ENCODE data around the gene CCNY.
"Not testable (repeated sequence)": the region's sequence is repeated elsewhere in the genome, so short reads cannot be mapped to it uniquely, and the experiment has no call there.

CCNY gene

DNA sequence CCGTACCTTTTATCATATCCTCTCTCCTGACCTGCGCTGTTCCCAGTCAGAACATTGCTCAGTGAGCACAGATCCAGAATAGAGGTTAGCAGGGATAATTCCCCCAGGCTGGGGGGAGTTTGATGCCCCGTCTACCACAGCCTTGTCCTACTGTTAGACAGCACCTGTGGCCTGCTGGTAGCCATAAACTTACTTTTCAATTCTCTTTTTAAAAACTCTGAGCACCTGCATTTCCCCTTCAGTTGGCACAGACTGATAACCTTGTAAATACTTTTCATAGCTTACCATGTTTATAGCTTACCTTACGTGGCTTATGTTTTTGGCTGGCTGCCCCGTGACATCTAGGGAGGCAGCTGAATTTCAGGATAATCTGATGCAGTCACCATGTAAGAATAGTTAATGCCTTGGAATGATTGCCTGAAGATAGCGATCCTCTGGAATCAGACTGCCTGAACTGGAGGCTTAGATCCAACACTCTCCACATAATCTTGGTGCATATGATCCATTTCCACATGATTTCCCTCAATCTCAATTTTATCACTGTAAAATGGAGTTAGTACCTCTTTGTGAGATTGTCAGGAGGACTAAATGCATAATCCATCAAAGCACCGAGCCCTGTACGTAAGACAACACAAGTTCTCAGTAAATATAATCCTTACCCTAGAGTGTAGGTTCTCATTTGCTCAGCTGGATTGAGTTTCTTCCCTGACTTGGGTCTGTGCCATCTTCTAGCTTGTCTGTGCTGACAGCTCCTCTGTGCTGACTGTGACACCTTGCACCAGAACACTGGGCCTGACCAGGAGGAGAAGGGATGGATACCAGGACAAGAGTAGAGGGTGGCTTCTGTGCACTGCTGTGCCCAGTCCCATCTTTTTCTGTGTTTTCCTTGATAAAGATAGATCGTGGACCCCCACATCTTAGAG lies 157.1 kb downstream of the CCNY start:
- DNase-seq = no peak

DNA sequence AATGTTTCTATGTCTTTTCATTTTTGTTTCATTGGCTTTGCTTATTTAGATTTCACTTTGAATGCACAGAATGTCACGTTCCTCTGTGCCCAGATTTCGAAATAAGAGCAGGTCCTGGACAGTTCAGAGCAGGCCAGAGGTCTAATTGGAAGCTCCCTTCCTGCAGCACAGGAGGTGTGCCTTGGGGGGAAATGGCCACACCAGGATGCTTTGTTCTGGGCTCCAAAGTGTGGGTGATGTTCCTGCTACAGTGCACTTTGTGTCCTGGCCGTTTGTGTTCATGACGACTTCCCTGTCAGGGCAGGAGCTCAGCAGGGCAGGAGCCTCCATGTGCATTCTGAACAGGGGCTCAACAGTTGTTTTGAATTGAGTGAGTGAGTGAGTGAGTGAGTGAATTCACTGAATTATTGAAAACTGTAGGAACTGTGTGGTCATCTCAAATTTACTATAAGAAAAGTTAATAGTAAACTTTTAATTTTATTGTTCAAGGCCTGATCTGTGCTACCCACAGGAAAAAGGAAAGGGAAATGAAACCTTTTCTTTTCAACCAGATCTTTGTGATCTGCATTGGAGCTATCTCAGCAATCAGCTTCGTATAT lies 159.3 kb downstream of the CCNY start:
- no peak for DNase-seq

DNA sequence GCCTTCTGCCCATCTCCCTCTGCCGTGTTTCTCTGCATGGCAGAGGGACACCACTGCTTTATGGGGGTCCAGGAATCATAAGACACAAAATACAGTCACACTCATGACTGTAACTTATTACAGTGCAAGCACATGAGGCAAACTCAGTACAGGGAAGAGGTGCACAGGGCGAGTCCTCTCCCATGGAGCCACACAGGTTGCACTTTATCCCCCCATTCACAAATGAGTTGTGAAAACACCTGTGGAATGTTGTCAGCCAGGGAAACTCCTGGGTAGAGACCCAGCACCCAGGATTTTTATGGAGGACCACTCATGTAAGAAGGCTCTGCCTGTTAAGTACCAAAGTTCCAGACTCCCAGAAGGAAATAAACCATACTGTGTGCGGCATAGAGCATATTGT lies 161.6 kb downstream of the CCNY start:
- DNase-seq = no peak

DNA sequence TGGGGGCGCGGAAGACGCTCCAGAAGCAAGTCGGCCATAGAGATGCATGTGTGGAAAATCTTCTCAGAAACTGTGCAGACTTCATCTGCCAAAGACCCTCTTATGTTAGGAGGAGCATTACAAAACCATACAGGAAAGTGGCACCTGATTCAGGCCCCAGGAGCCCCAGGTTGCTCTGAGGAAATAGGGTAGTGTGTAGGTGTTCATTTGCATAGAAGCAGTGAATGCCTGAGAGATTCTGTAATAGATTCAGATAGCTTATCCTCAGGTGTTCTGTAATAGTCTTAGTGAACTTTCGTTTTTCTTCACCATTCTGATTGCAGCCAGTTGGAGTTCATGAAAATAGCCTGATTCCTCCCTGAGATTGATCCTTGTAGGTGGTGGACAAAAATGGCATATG lies 162.4 kb downstream of the CCNY start:
- no peak for DNase-seq

DNA sequence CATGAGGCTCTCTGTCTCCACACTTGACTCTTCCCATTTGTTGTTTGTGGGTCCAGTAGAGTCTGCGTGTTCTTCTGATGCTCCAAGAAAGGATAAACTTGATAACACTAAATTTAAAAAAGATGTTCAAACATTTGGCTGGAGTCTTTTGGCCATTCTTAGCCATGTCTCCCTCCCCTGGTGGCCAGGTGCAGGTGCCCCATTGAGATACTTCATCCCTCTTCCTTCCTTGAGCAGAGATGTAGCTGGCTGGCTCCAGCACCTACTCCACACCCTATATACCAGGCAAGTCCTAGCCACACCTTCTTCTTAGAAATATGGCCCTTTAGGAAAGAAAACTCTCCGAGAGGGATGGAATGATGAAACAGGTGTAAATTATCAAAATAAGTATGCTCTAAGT lies 165.6 kb downstream of the CCNY start:
- no peak for DNase-seq

DNA sequence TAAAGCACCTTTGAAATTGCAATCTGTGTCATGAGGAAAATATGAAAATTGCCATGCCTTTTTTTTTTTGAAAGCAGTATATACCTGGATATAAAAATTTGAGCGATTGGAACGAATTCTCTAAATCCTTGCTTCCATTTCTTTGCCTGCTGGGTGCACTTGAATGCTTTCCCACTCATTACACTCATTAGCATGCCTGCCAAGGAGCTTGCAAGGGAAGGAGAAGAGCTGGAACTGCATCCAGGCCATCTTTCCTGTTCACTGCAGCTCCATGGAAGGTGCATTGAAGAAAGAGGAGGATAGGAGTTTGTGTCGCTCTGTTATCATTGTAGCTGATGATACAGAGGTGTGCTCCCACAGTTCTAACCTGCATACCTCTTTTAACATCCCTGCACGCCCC lies 166.4 kb downstream of the CCNY start:
- DNase-seq = no peak

DNA sequence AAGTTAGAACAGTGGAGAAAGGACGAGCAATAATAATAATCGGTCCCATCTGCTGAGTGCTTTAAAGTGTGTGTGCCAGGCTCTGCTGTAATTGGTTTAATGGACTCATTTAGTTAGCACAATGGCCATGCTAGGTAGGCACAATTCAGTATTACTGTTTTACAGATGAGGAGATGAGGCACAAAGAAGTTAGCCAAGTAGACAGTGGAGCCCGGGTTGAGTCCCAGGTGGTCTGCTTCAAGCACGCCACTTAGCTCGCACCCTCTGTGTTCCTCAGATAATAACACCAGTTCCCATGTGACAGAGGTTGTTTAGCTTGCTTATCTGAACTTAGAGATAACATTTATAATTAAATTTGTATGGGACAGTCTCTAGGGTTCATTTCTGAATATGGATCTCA lies 167.3 kb downstream of the CCNY start:
- no peak for DNase-seq

DNA sequence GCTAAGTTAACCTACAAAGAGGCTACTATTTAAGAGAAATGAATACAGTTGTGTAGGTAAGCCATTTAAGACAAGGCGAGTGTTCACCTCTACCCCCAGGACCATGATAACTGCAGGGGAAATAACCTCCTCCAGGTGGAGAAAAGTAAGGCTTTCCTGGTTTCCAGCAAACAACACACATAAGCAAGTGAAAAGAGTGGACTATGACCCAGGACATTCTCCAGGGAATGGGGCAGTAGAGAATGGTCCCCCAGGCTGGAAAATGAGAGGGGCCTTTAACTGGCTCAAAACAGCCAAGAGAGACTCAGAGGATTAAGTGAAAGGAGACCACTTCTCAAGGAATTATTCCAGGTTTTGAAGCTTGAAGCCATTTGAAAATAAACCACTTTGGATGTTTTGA lies 167.8 kb downstream of the CCNY start:
- no peak for DNase-seq

DNA sequence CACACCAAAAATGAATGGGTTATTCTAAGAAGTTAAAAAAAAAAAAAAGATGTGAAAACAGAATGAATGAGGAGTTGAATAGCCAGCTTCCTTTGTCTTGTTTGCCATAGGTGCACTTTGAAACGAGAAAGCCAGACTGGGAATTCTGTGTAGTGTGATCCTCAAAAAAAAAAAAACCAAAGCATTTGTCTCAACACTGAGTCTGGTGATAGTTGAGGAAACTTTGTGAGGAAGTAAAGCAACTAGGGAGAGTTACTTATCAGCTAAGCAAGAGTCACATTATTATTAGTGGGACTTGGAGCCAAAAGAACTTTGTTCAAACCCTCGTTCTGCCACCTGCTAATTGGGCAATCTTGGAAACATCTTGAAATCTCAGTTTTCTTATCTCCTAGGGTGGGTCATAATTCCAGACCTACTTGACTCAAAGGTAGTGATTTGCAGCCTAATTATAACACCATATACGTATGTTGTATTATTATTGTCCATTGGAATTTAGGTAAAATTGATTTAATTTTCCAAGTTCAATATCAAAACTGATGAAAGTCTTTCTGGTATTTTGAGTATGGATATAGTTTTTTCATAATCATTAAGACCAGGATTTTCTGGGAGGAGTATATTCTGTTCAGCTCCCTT lies 169.0 kb downstream of the CCNY start:
- no peak for DNase-seq

DNA sequence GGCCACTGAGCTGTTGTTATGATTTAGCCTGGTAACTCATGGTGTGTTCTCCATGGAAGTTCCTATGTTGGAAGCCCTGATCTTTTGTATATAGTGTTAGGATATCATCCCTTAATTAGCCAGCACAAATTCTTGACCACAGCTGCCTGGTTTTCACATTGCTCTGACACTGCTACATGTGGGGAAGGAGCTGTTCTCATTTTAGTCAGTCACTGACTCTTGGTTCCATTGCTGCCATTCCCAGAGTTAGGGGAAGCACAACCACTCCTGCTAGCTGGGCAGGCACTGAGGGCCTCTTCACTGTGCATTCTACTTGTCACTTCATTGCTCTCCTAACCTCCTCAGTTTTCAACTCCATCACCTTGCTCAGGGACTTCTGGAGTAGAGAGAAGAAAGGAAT lies 170.4 kb downstream of the CCNY start:
- no peak for DNase-seq

DNA sequence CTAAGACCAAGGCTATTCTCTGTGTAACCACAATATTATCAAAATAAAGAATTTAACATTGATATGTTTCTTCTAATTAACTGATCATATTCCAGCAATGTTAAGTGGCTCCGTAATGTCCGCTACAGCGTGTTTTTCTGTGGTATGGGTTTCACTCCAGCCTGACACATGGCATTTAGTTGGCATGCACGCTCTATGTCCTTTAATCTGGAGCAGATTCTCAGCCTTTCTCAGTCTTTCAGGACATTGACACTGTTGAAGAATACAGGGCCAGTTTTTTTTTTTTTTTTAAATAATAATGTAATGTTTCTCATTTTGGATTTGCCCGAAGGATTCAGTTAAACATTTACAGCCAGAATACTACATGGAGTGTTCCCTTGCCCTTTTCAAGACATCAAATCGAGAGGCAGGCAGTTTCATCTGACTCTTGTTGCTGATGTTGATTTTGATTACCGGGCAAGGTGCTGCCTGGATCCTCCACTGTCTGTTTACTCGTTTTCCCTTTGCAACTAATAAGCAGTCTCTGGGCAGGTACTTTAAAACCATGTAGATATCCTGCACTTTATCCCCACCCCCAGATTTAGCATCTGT lies 171.3 kb downstream of the CCNY start:
- no peak for DNase-seq

DNA sequence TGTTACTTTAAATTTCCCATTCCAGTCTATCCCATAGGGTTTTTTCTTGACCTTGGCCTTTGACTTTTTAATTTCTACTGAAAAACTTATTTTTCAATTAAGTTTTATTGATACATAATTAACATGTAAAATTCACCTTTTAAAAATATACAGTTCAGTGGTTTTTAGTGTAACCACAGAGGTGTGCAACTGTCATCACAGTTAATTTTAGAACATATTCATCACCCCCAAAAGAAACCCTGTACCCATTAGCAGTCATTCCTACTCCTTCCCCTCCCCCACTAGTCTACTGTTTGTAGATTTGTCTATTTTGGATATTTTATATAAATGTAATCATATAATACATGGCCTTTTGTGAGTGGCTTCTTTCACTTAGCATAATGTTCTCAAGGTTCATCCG lies 172.3 kb downstream of the CCNY start:
- DNase-seq = no peak

DNA sequence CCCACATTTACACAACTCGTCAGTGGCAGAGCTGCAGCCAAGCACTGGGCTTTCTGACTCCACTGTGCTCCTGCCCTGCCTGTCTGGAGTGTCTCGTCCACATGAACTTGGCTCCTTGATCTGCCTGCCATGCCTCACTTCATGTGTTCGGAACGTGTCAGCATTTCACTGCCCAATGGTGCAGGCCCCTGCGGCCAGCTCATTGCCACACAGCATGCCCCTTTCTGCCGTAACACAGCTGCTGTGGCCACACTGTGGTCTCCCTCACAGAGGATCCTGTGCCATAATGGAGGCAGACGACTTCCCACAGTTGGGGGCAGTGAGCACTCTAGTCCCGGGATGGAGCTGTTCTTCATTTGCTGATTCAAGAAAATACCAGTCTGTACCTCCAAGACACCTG lies 174.6 kb downstream of the CCNY start:
- DNase-seq = no peak

DNA sequence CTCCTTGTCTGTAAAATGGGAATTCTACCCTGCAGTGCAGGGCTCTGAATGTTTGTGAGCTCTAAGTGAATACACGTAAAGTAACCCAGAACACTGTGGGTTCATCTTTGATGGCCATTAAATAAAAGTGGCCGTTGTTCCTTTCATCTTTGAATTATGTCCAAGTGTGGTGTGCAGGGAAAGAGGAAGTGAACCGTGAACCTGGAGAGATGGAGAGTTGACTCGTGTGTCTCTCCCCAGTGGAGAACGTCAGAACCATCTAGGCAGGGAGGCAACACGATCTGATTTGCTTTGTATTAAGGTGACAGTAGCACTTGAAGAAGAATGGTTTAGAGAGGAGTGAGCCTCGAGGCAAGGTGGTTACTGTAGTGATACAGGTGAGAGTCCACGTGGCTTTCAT lies 175.3 kb downstream of the CCNY start:
- no peak for DNase-seq

DNA sequence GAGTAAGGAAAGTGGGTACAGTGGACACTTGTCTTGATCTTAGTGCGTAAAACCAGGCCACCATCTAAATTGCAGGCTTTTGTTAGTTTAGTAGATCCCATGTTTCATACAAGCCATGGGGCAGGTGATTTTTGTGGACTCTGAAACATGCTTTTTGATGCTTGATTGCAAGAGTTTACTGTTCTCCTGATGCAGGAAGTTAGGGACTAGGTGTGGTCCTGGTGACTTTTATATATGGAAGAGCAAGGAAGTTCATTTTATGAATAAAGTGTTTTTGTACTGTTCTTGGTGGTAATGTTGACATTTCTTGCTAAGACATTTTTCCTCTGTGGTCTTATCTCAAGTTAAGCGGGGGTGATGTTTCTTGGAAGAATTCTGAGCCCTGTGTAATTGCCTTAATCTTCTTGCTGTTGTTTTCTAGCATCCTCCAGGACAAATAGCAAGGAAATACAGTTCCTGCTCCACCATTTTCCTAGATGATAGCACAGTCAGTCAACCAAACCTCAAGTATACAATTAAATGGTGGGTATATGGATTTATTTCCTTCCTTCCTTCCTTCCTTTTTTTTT lies 179.9 kb downstream of the CCNY start:
- DNase-seq = no peak

DNA sequence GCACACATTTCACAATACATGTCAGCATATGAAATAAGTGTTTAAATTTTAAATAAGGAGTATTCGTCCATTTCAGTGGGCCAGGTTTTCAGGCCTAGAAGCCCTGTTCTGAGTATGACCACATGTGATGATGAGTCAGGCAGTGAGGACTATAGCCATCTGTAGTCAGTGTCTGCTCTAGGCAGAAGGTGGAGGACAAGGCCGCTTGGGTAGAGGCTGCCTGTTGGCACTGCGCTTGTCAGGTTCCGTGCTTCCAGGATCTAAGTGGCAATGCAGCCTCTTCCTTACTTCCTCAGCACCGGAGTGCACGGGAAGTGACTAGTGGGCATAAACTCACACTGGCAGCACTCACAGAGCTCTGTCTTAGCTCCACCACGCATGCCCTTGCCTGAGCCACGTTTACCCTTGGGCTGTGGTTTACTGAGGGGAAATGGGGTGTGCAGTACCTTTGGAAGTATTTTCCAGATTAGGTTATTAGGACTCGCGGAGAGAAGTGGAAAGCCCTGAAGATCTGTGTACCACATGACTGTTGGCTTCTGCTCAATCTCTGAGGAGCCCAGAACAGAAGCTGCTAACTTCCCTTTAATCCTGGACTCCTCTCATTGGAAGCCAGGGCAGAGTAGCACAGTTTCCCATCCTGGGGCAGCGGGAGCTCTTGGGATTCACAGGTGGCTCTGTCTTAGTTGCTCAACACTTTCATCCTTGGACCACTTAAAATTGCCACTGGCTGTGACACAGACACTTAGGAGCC lies 181.3 kb downstream of the CCNY start:
- no peak for DNase-seq

DNA sequence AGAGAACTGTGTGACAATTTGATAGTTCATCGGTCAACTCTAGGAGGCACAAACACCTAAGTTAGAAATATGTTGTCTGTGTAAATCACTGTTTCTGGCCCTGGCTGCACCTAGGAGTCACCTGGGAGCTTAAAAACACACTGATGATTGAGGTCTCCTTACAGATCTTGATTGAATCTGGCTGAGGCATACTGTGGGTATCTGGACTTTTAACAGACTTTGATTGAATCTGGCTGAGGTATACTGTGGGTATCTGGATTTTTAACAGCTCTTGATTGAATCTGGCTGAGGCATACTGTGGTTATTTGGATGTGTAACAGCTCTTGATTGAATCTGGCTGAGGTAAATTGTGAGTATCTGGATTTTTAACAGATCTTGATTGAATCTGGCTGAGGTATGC lies 181.9 kb downstream of the CCNY start:
- not testable (repeated sequence) for DNase-seq

DNA sequence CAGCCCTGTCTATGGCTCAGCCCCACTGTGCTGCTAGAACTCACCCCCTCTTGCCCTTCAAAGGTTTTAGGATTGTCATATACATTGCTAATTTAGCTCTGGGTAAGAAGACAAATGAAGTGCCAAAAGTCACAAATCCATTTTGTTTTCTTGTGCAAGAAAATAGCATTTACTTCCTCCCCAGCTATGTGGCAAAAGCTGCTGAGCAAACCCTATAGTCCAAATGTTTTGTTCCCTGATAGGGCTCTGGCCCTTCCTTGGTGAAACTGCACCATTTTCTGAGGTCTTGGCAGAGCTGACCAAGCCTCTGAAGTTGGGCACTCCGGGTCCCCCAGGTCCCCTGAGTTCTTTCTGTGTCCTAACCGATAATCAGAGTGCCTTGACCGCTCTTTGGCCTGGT lies 184.7 kb downstream of the CCNY start:
- no peak for DNase-seq

DNA sequence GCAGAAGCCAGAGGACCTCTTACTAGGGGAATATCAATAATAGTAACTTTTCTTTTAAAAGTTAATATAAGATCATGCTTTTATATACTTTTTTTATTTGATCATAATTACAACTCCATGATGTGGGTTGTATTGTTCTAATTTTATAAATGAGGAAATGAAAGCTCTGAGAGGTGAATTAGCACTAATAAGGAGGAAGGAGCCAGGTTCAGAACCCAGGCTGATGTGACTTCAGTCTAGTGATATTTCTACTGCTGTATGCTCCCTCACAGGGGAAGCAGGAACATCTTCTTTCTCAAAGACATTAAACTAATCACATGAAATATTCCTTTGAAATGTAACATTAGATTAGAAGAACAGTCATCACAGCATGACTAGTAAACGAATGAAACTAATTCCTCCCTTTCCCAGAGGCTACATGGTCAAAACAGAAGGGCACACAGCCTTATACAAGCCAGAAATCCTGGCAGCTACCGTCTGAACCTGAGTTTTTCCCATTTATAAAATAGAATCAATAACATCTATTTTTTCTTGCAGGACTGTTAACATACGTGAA lies 187.4 kb downstream of the CCNY start:
- DNase-seq = no peak

DNA sequence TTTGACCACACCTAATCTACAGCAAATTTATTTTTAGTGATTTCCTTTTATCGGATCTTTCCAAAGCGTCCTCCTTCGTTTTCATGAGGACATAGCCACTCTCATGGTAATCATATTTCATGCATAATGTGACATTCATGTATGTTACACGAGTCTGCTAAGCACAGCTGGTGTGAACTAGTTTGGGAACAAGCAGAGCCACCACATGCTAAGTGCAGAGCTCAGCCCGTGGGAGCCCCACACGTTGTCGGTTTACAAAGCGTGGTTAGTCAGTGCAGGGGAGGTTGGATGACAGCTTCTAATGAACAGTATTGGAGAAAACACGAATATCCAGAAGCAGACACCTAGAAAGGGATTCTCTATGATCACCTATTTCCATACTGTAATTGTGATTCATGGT lies 190.4 kb downstream of the CCNY start:
- DNase-seq = no peak

DNA sequence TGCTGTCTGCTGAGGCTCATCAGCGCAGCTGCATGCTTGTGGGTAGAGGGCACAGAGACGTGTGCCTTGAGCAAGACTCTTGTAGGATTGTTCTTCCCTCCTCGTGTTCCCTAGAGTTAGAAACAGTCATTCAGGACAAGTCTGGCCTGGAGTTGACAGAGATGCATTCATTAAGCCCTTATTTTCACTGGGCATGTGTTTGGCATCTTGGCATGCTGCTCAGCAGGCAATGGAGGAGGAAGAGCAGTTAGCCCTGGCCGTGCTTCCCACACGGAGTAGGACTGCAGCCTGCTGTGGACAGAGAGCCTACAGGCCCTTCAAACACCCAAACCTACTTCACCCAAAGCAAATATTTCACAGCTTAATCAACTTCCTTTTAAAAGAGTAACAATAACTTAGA lies 195.8 kb downstream of the CCNY start:
- DNase-seq = no peak

DNA sequence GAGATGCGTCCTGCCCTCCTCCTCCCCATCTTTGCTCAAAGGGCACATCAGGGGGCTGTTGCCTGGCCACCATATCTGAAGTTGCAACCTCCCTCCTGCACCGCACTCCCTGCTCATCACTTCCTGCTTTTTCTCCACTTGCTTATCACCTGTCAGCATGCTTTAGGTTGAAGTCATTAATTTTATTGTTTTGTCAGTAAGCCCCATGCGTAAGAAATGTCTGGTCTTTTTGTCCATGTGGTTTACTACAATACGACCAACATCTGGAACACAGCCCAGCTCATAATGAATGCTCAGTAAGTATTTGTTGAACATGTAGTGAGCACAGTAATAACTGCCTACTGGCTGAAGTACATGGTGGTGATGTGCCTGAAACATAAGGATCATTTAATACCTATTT lies 197.3 kb downstream of the CCNY start:
- no peak for DNase-seq

Data from NK-92 treated with Interleukin-12 subunit alpha and Interleukin-12 subunit beta, amount 100 ng/mL, for 24 hours (cell line).